Cardiac muscle cell (in vitro differentiated cells and primary cell): ENCODE measurements around the gene NTF3. TPM values are rescaled to one million over a fixed set of nuclear protein-coding genes. Genes with fewer than 3 reads are reported as not detected.

Source experiments
- DNase-seq, 2 donors: peaks; one replicate each; pipeline versions ENCODE4 v3.0.0 to v3.0.0-alpha.2; 2010 to 2017; ENCODE audit warnings: low read depth in 1 of 2, low spot score in 1 of 2
- H3K27ac ChIP-seq: fragments of 200-600 bp; sonication (generic); 2 replicates; pipeline ENCODE4 v1.5.1; 2016
- H3K27me3 ChIP-seq: fragments of 200-600 bp; sonication (generic); 2 replicates; pipeline ENCODE4 v1.6.0; 2016; ENCODE audit warnings: control low read depth
- H3K36me3 ChIP-seq: fragments of 200-600 bp; sonication (generic); 2 replicates; pipeline ENCODE4 v1.5.1; 2016; ENCODE audit warnings: control low read depth
- H3K4me1 ChIP-seq: fragments of 200-600 bp; sonication (generic); 2 replicates; pipeline ENCODE4 v1.8.1; 2017; ENCODE audit warnings: low read depth, mild to moderate bottlenecking, mixed run types
- H3K4me3 ChIP-seq: fragments of 200-600 bp; sonication (generic); 2 replicates; pipeline ENCODE4 v1.5.1; 2016; ENCODE audit warnings: mild to moderate bottlenecking
- H3K9me3 ChIP-seq: fragments of 200-600 bp; sonication (generic); 2 replicates; pipeline ENCODE4 v1.5.1; 2017; ENCODE audit warnings: low read depth, mild to moderate bottlenecking, control low read depth
- CTCF ChIP-seq: IDR thresholded peaks from 2 replicates; pipeline ENCODE4 v1.5.1; 2012; ENCODE audit warnings: low read depth, mild to moderate bottlenecking, low read length
- polyA plus RNA-seq: library from polyadenylated mRNA; unstranded; fragments of >200 nt; fragmentation: Nextera tagmentation; extraction: Ambion mirVana; gene quantifications from 2 replicates; pipeline ENCODE4 v1.2.1, GENCODE V29; 2016
- total RNA-seq: library from RNA; depleted of rRNA; stranded (reverse); fragments of >200 nt; gene quantifications from 2 replicates; pipeline ENCODE4 v1.2.3, GENCODE V29; 2016

The NTF3 gene
- total and polyA plus RNA-seq, 2 experiments from 2014 or later = 3.9 to 4.7 TPM

- H3K9me3 ChIP-seq = no peaks in the 10 kb centered on the region
- no peak for TF ChIP-seq CTCF
- DNase-seq = no peak
- no peak overlapping the region for H3K27ac ChIP-seq
- H3K4me1 ChIP-seq = no peaks in the 10 kb centered on the region
- H3K36me3 ChIP-seq = no peaks in the 10 kb centered on the region
- H3K27me3 ChIP-seq = no peaks in the 10 kb centered on the region
- no peak overlapping the region for H3K4me3 ChIP-seq
Observed at GRCh38 chr12:5456030-5456429, 24.1 kb downstream of the NTF3 start.

- Histone ChIP-seq H3K36me3 (no peaks in the 10 kb centered on the region), H3K27ac (no peak overlapping the region), H3K27me3 (no peaks in the 10 kb centered on the region), H3K4me3 (no peak overlapping the region), H3K9me3 (no peaks in the 10 kb centered on the region), H3K4me1 (no peaks in the 10 kb centered on the region)
- no peak for TF ChIP-seq CTCF
- DNase-seq = peak in 1 of 2 donors; percentile 77
Observed at GRCh38 chr12:5456906-5457305, 25.0 kb downstream of the NTF3 start.

- no peak overlapping the region for H3K27ac ChIP-seq
- H3K4me1 ChIP-seq = no peaks in the 10 kb centered on the region
- no peaks in the 10 kb centered on the region for H3K9me3 ChIP-seq
- no peaks in the 10 kb centered on the region for H3K36me3 ChIP-seq
- no peaks in the 10 kb centered on the region for H3K27me3 ChIP-seq
- no peak for TF ChIP-seq CTCF
- DNase-seq = no peak
- no peak overlapping the region for H3K4me3 ChIP-seq
Observed at GRCh38 chr12:5458229-5459050, 26.5 kb downstream of the NTF3 start.

GRCh38 chr12:5459051-5459782 is 27.3 kb downstream of the NTF3 start:
- Histone ChIP-seq H3K4me3 (no peak overlapping the region), H3K4me1 (no peaks in the 10 kb centered on the region), H3K27ac (no peak overlapping the region), H3K9me3 (no peaks in the 10 kb centered on the region), H3K27me3 (no peaks in the 10 kb centered on the region), H3K36me3 (no peaks in the 10 kb centered on the region)
- no peak for TF ChIP-seq CTCF
- DNase-seq = no peak

GRCh38 chr12:5460817-5461216 is 28.9 kb downstream of the NTF3 start:
- Histone ChIP-seq H3K9me3 (no peaks in the 10 kb centered on the region), H3K4me3 (no peak overlapping the region), H3K36me3 (no peaks in the 10 kb centered on the region), H3K4me1 (no peaks in the 10 kb centered on the region), H3K27me3 (no peaks in the 10 kb centered on the region), H3K27ac (no peak overlapping the region)
- DNase-seq = no peak
- no peak for TF ChIP-seq CTCF
